A549 (cell line): ENCODE measurements around the gene STAM. TPM values are rescaled to one million over a fixed set of nuclear protein-coding genes. Genes with fewer than 3 reads are reported as not detected.

ENCODE experiments used
- ATAC-seq, 2 experiments: fragments of 200-7000 bp in 1 of 2; fragments of >200 bp in 1 of 2; cut with Nextera tagmentation in 1 of 2; cut with Tn5 transposase in 1 of 2; 3 replicates each; pipeline versions ENCODE4 v1.8.0 to v1.9.1; 2018 to 2020; ENCODE audit warnings: mild to moderate bottlenecking in 1 of 2, moderate library complexity in 1 of 2
- CTCF ChIA-PET: fragments of 300-600 bp; sonication (Branson Sonifier 250); formaldehyde crosslinking; extraction: SDS; loops from one replicate; lab custom pipeline; 2021; ENCODE audit warnings: antibody characterized with exemption, inconsistent platforms; lab: Yijun Ruan, JAX
- POLR2A ChIA-PET: fragments of 350-600 bp; formaldehyde crosslinking; extraction: SDS; loops from one replicate; lab custom pipeline; 2021; ENCODE audit warnings: antibody characterized with exemption, inconsistent platforms; lab: Yijun Ruan, JAX
- DNase-seq, 2 experiments: peaks; one replicate each; pipeline versions ENCODE4 v3.0.0 to v3.0.0-alpha.2; 2011 to 2016; ENCODE audit warnings: low read depth in 1 of 2, low spot score in 1 of 2
- FAIRE-seq: peaks from 2 replicates; lab custom pipeline; 2011; peaks lifted over from hg19 to GRCh38; lab: Jason Lieb, UNC
- H3K27ac ChIP-seq, 2 experiments: fragments of >200 bp; sonication (Bioruptor Twin); formaldehyde crosslinking; 3 replicates each; pipeline ENCODE4 v1.5.1; 2016 to 2017
- H3K4me1 ChIP-seq: fragments of >200 bp; sonication (Bioruptor Twin); formaldehyde crosslinking; 3 replicates; pipeline ENCODE4 v1.6.1; 2016
- H3K4me2 ChIP-seq: fragments of >200 bp; sonication (Bioruptor Twin); formaldehyde crosslinking; 3 replicates; pipeline ENCODE4 v1.6.1; 2016
- H3K4me3 ChIP-seq: fragments of >200 bp; sonication (Bioruptor Twin); formaldehyde crosslinking; 3 replicates; pipeline ENCODE4 v1.5.1; 2016
- H3K9me3 ChIP-seq: fragments of >200 bp; sonication (Bioruptor Twin); formaldehyde crosslinking; 3 replicates; pipeline ENCODE4 v1.6.1; 2016
- CBX8 ChIP-seq: fragments of 200-600 bp; sonication (generic); IDR thresholded peaks from 2 replicates; pipeline ENCODE4 v1.6.1; 2016
- EHMT2 ChIP-seq: fragments of 200-600 bp; sonication (generic); IDR thresholded peaks from 2 replicates; pipeline ENCODE4 v1.6.1; 2016; ENCODE audit warnings: antibody characterized with exemption, low read depth, mild to moderate bottlenecking, moderate library complexity
- EP300 ChIP-seq, 2 experiments: fragments of >200 bp; sonication (Bioruptor Twin); formaldehyde crosslinking; IDR thresholded peaks; 2 replicates in 1 of 2; 3 replicates in 1 of 2; pipeline ENCODE4 v1.6.1; 2016 to 2017
- HEYL ChIP-seq: fragments of 250-450 bp; sonication (Bioruptor Pico); IDR thresholded peaks from 2 replicates; pipeline ENCODE4 v1.8.0; 2021; ENCODE audit warnings: mild to moderate bottlenecking, moderate library complexity
- KDM1A ChIP-seq: fragments of 200-600 bp; sonication (generic); IDR thresholded peaks from 2 replicates; pipeline ENCODE4 v1.6.1; 2016; ENCODE audit warnings: low read depth, mild to moderate bottlenecking
- MYC ChIP-seq: IDR thresholded peaks from 2 replicates; pipeline ENCODE4 v1.6.1; 2012; ENCODE audit warnings: mild to moderate bottlenecking, inconsistent platforms, low read length, improper control_type of control experiment, borderline replicate concordance
- NR3C1 ChIP-seq: fragments of >200 bp; sonication (Bioruptor Twin); formaldehyde crosslinking; IDR thresholded peaks from 3 replicates; pipeline ENCODE4 v1.6.1; 2017
- POLR2A ChIP-seq: IDR thresholded peaks from 2 replicates; pipeline ENCODE4 v1.6.1; 2012; ENCODE audit warnings: mild to moderate bottlenecking, low read length
- POLR2AphosphoS2 ChIP-seq: conservative IDR thresholded peaks from 2 replicates; pipeline ENCODE4 v1.6.1; 2012; ENCODE audit warnings: low read length, improper control_type of control experiment, inconsistent platforms
- RAD21 ChIP-seq, 2 experiments: fragments of >200 bp in 1 of 2; sonication (Bioruptor Twin) in 1 of 2; formaldehyde crosslinking in 1 of 2; IDR thresholded peaks in 1 of 2; conservative IDR thresholded peaks in 1 of 2; 2 replicates in 1 of 2; 3 replicates in 1 of 2; pipeline ENCODE4 v1.6.1; 2012 to 2018; ENCODE audit warnings: inconsistent platforms in 1 of 2
- TFCP2L1 ChIP-seq: fragments of 250-450 bp; sonication (Bioruptor Pico); IDR thresholded peaks from 2 replicates; pipeline ENCODE4 v1.5.0; 2021; ENCODE audit warnings: mild to moderate bottlenecking
- TP53 ChIP-seq: fragments of 250-450 bp; sonication (Bioruptor Pico); IDR thresholded peaks from 2 replicates; pipeline ENCODE4 v1.5.0; 2021; ENCODE audit warnings: mild to moderate bottlenecking, moderate library complexity
- ZNF302 ChIP-seq: fragments of 250-450 bp; sonication (Bioruptor Pico); IDR thresholded peaks from 2 replicates; pipeline ENCODE4 v1.9.0; 2021; ENCODE audit warnings: inconsistent platforms, mild to moderate bottlenecking, moderate library complexity
- WGBS: methylation state at CpG from one replicate; pipeline ENCODE4 v1.1.6; 2017; ENCODE audit errors: missing lambda C conversion rate; 5-methylcytosine and 5-hydroxymethylcytosine counted together
- polyA plus RNA-seq, 4 experiments: library from polyadenylated mRNA; depleted of rRNA in 3 of 4; stranded (reverse); fragments of >200 nt; fragmentation: RNase III in 1 of 4; extraction: RNeasy Plus Mini Kit Qiagen cat#74134 plus additional on column Dnase treatment in 1 of 4; gene quantifications; 2 replicates in 3 of 4; 3 replicates in 1 of 4; pipeline ENCODE4 v1.2.3, GENCODE V29; 2011 to 2017
- TF ChIP-seq, protein P1 (sequence below): IDR thresholded peaks from 2 replicates; pipeline ENCODE4 v1.6.1; 2012; ENCODE audit warnings: low read depth, borderline replicate concordance
- TF ChIP-seq, protein P2 (sequence below): fragments of 450-650 bp; IDR thresholded peaks from 2 replicates; pipeline ENCODE4 v1.6.1; 2014; ENCODE audit warnings: antibody characterized with exemption
- TF ChIP-seq, protein P3 (sequence below): fragments of >200 bp; sonication (Bioruptor Twin); formaldehyde crosslinking; IDR thresholded peaks from 2 replicates; pipeline ENCODE4 v1.6.1; 2016
- TF ChIP-seq, protein P4 (sequence below): fragments of 200-600 bp; sonication (generic); IDR thresholded peaks from 2 replicates; pipeline ENCODE4 v1.6.1; 2016; ENCODE audit warnings: antibody characterized with exemption, mild to moderate bottlenecking, moderate library complexity
- TF ChIP-seq, protein P5 (sequence below): fragments of 150-350 bp; IDR thresholded peaks from 2 replicates; pipeline ENCODE4 v1.6.1; 2014; ENCODE audit warnings: low read depth, mild to moderate bottlenecking, low read length
- TF ChIP-seq, protein P6 (sequence below): fragments of 250-450 bp; sonication (Bioruptor Pico); IDR thresholded peaks from 2 replicates; pipeline ENCODE4 v1.5.0; 2020; ENCODE audit warnings: low read depth, mild to moderate bottlenecking, moderate library complexity

Gene STAM
- polyA plus RNA-seq, 2 of the 4 experiments (the other 2 are of a cell fraction) = 24.4 to 51.7 TPM

DNA sequence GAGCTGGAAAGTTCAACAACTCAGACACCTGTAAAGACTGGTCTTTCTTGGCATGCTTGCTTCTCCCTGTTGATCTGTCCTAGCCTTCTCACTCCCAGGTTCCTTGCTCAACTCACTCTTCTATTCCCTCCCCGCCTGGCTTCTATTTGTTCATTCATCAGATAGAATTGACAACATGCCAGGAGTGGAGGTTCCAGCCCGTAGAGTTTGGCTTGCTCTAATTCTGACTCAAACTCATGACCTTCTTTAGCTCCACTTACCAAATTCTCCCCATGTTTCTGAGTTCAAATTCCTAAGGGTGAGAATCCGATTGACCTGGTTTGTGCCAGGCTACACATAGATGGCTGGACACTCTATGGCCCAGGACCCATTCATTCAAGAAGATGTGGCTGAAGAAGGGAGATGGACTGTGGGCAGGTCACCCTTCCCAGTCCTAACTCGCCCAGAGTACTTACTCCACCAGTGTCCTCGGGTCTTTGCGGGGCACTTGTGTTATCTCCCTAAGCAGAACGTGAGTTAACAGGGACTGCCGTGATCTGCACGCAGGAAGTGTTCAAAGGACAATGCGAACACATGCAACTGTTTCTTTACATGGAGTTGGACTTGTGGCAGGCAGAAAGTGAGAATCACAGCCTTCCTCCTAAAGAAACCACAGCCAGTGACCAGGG is 104.1 kb downstream of the STAM start:
- no peak overlapping the region for H3K4me2 ChIP-seq
- POLR2A ChIA-PET = no interaction called here
- TF ChIP-seq POLR2AphosphoS2 (no peak), EHMT2 (no peak), TP53 (no peak), ZNF302 (CRISPR knock-in tag) (no peak), TFCP2L1 (CRISPR knock-in tag) (no peak), NR3C1 (no peak), HEYL (CRISPR knock-in tag) (no peak), MYC (no peak), RAD21 (conservative IDR thresholded peaks at IDR 0.05 in 1 of 2, IDR thresholded peaks at IDR 0.05 in 1 of 2) (no peak), EP300 (IDR thresholded peaks at IDR 0.05) (no peak), POLR2A (no peak), CBX8 (no peak), KDM1A (no peak)
- TF ChIP-seq, protein P1, sequence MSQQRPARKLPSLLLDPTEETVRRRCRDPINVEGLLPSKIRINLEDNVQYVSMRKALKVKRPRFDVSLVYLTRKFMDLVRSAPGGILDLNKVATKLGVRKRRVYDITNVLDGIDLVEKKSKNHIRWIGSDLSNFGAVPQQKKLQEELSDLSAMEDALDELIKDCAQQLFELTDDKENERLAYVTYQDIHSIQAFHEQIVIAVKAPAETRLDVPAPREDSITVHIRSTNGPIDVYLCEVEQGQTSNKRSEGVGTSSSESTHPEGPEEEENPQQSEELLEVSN = no peak
- TF ChIP-seq, protein P2, sequence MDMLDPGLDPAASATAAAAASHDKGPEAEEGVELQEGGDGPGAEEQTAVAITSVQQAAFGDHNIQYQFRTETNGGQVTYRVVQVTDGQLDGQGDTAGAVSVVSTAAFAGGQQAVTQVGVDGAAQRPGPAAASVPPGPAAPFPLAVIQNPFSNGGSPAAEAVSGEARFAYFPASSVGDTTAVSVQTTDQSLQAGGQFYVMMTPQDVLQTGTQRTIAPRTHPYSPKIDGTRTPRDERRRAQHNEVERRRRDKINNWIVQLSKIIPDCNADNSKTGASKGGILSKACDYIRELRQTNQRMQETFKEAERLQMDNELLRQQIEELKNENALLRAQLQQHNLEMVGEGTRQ = no peak
- TF ChIP-seq, protein P3, sequence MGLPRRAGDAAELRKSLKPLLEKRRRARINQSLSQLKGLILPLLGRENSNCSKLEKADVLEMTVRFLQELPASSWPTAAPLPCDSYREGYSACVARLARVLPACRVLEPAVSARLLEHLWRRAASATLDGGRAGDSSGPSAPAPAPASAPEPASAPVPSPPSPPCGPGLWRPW = no peak
- TF ChIP-seq, protein P4, sequence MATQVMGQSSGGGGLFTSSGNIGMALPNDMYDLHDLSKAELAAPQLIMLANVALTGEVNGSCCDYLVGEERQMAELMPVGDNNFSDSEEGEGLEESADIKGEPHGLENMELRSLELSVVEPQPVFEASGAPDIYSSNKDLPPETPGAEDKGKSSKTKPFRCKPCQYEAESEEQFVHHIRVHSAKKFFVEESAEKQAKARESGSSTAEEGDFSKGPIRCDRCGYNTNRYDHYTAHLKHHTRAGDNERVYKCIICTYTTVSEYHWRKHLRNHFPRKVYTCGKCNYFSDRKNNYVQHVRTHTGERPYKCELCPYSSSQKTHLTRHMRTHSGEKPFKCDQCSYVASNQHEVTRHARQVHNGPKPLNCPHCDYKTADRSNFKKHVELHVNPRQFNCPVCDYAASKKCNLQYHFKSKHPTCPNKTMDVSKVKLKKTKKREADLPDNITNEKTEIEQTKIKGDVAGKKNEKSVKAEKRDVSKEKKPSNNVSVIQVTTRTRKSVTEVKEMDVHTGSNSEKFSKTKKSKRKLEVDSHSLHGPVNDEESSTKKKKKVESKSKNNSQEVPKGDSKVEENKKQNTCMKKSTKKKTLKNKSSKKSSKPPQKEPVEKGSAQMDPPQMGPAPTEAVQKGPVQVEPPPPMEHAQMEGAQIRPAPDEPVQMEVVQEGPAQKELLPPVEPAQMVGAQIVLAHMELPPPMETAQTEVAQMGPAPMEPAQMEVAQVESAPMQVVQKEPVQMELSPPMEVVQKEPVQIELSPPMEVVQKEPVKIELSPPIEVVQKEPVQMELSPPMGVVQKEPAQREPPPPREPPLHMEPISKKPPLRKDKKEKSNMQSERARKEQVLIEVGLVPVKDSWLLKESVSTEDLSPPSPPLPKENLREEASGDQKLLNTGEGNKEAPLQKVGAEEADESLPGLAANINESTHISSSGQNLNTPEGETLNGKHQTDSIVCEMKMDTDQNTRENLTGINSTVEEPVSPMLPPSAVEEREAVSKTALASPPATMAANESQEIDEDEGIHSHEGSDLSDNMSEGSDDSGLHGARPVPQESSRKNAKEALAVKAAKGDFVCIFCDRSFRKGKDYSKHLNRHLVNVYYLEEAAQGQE = no peak
- TF ChIP-seq, protein P5, sequence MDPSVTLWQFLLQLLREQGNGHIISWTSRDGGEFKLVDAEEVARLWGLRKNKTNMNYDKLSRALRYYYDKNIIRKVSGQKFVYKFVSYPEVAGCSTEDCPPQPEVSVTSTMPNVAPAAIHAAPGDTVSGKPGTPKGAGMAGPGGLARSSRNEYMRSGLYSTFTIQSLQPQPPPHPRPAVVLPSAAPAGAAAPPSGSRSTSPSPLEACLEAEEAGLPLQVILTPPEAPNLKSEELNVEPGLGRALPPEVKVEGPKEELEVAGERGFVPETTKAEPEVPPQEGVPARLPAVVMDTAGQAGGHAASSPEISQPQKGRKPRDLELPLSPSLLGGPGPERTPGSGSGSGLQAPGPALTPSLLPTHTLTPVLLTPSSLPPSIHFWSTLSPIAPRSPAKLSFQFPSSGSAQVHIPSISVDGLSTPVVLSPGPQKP = no peak
- TF ChIP-seq, protein P6, sequence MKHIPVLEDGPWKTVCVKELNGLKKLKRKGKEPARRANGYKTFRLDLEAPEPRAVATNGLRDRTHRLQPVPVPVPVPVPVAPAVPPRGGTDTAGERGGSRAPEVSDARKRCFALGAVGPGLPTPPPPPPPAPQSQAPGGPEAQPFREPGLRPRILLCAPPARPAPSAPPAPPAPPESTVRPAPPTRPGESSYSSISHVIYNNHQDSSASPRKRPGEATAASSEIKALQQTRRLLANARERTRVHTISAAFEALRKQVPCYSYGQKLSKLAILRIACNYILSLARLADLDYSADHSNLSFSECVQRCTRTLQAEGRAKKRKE (CRISPR knock-in tag) = no peak
- no peaks in the 10 kb centered on the region for H3K9me3 ChIP-seq
- CTCF ChIA-PET = interaction anchor here (4.8 kb wide), 1 partner anchor 10 kb away, joined by 18 read pairs; no protein-coding TSS in a partner anchor
- peak; percentile 33 to 49; a peak in 3 of 6 replicates for ATAC-seq
- peaks cover 6% of the 10 kb centered on the region; the same call in 1 of the 3 replicates for H3K4me1 ChIP-seq
- DNase-seq = peak in 1 of 2 experiments; percentile 10
- no peak overlapping the region for H3K4me3 ChIP-seq
- H3K27ac ChIP-seq = peak overlapping the region in 1 of 2 experiments; percentile 56; a peak in 1 of 6 replicates
- WGBS = 77% methylated on average over 10 of the region's 10 CpGs
- FAIRE-seq = no peak
